ENCODE measurements around the gene ATXN10. TPM values are rescaled to one million over a fixed set of nuclear protein-coding genes. Genes with fewer than 3 reads are reported as not detected.

Gene ATXN10
- polyA plus RNA-seq, 1 donor, result 312 TPM

GRCh38 chr22:45819305-45819704 lies 147.7 kb downstream of the ATXN10 start:
- no peak for DNase-seq

DNA sequence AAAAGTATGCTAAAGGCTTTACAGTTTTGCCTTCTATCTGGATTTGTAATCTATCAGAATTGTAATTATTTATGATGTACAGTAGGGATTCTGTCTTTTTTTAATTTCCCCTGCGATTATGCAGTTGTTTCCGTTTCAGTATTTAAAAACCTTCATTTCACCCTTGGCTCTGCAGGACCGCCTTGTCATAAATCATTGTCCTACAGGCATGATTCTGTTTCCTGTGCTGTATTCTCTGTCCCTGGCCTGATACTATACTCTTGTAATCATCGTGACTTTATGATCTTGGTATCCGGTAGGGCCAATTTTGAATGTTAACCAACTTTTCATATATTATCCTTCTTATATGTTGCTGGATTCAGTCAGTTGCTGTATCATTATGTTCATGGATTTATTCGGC lies 151.7 kb downstream of the ATXN10 start:
- DNase-seq, result no peak

GRCh38 chr22:45826520-45826919 lies 154.9 kb downstream of the ATXN10 start:
- DNase-seq, result no peak

- DNase-seq, result no peak
Measured at GRCh38 chr22:45828841-45829240, 157.2 kb downstream of the ATXN10 start.

- DNase-seq, result no peak
Measured at GRCh38 chr22:45830531-45831245, 159.1 kb downstream of the ATXN10 start.

DNA sequence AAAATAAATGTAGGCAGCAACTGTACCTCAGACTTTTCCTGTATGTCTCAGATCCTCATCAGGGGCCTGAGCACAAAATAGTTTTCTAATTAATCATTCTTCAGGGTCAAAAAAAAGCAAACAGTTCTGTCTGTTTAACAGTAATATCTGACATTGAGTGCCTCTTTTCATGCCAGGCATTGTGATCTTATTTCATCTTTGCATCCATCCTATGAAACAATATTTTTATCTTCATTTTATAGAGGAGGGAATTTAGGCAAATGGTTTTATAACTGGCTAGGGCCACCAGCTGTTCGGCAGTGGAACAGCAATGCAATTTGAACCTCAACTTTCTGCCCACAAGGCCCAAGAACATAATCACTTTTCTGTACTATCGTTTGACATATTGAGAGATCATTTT lies 159.8 kb downstream of the ATXN10 start:
- DNase-seq, result no peak

- DNase-seq, result no peak
Measured at GRCh38 chr22:45832180-45832579, 160.5 kb downstream of the ATXN10 start.

DNA sequence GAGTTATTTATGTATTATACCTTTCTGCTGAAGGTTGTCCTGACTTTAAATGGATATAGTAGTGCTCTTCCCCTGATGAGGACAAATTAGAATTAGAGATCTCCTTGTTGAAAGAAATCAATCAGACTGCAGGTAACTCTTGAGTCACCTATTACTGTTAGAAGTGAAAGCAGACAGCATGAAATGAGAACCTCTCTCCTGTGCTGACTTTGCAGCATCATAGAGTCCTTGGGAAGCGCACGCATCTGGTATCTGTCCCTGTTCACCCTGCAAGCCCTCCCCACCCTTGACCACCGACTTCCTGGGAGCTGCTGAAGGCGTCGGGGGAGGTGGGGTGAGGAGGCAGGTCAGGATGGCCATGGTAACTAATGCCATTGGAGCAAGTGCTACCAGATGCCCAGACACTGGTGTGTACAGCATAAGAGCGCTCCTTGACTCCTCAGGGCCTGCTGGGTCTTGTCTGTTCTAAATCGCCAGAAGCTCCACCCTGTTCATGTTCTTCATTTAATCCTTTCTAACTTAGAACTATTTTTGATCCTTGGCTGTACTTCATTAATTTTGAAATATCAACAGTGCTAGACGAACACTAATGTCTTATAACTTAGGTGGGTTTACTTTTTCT lies 161.4 kb downstream of the ATXN10 start:
- DNase-seq, result no peak

GRCh38 chr22:45833613-45834012 lies 162.0 kb downstream of the ATXN10 start:
- no peak for DNase-seq

DNA sequence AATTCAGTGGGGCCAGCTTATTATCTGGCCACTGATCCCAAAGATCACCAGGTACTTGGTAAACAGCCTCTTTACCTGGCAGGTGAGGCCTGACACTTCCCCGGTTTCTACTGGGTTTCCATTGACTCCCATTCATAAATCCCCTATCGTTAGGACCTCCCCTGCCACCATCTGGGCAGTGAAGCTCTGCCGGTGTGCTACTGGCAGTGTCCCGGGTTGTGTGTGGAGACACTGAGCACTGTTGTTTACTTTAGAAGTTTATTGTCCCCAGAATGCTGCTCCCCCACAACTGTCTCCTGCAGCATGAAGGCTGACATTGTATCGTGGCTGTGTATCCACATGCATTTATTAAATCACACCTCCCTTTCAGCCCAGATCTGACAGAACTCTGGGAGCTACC lies 162.6 kb downstream of the ATXN10 start:
- no peak for DNase-seq

DNA sequence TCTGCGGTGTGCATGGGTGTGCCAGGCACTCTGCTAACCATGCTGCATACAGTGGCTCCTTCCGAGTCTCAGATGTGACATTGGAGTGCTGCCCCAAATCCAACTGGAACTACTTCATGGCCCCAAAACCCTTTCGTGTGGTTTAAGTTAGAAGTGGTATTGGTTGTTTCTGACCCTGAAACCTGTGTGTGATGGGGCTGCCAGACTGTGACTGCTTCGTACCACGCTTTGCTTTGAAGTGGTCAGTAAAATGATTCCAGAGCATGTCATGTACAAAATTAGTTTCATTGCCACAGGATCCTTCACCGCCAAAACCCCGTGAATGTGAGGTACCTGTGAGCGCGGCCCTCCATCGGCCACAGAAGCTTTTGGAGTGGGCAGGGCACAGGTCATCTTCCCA lies 163.2 kb downstream of the ATXN10 start:
- no peak for DNase-seq

- no peak for DNase-seq
Measured at GRCh38 chr22:45836418-45837169, 165.0 kb downstream of the ATXN10 start.

- DNase-seq, result no peak
Measured at GRCh38 chr22:45837508-45837907, 165.9 kb downstream of the ATXN10 start.

DNA sequence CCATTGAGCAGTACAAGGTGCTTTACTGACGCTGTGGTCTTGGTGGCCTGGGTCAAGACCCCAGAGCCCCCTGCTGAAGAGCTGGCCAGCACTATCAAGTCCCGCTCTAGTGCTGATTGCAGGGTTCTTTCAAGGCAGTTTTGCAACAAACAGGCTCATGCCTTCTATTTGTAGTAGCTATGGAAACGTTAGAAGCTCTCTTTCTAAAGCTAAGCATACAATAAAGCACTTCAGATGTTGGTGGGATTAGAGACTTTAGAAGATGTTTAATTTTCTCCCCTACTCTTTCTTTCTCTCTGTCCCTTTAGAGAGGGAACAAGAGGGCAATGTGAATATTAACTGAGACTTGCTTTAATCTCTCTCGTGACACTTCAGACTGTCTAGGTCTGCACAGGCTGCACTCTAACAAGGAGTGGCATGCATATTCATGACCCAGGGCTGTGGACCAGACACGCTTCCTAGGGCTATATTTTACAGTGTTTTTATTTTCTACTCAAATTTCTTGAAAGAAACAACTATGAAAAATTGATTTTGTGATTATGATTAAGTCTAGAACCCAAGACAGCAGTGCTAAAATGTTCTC lies 166.8 kb downstream of the ATXN10 start:
- DNase-seq, result no peak

DNA sequence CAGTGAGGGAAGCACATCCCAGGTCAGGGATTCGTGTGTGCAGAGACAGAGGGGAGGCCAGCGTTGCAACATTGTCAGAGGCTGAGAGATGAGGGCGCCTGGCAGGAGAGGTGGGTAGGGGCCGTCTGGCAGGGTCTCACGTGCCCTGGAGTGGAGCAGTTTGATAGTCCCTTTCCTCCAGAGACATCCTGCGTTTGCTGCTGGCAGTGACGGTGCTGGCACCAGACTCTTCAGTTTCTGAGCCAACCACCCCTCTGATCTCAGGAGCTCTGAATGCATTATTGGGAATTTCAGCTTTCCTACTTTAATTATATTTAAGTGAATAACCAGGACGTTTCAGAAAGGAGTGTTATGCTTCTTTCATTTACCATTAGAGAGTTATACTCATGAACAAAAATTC lies 168.8 kb downstream of the ATXN10 start:
- DNase-seq, result no peak

GRCh38 chr22:45842291-45842991 lies 170.8 kb downstream of the ATXN10 start:
- DNase-seq, result no peak

DNA sequence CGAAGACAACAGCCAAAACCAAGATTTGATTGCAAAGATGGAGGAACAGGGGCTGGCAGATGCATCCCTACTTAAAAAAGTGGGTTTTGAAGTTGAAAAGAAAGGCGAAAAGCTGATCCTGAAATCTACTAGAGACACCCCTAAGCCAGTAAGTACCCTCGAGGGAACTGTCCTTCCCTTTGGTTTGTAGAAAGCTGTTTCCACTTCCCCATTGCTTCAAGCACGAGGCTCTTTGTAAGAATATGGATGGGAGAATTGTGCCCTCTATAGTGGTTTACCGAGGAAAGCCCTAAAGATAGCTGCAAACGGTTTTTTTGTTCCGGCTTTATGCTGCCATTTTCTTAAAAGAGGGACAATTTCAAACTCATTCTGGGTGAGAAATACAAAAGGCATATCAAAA lies 171.4 kb downstream of the ATXN10 start:
- DNase-seq, result no peak

DNA sequence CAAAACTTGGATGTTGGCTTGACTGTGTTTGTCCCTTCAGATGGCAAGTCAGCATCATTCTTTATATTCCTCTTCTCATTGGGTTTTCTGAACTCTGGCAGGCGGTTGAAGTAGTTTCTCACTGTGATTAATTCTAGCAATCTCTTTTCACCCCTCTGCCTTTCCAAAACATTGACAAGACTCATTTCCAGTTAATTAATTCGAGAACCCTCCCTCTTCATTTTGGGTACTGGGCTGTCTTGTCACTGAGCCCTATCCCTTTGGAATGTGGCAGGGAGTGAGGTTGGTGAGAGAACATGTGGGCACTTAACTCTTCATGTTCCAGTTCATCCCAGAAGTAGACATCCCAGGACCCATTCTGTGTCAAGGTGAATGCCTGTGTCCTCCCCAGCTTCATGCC lies 172.4 kb downstream of the ATXN10 start:
- no peak for DNase-seq

DNA sequence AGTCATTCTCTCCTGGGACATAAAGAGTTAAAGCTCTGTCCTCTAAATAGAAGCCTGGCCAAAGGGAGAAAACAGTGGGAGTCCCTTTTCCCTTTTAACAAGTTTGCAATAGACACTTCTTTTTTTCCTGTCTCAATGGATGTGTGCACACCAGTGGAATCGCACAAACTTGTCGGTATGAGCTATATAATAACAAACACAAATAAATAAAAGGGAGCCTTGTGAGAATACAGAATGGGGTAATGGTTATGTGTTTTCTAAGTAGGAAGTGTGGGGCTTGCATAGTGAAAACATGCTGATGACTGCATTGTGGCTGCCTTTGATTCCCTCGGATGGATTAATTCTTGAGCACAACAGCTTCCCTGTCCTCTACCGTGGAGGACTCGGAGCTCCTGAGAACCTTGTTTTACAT lies 173.4 kb downstream of the ATXN10 start:
- DNase-seq, result no peak

DNA sequence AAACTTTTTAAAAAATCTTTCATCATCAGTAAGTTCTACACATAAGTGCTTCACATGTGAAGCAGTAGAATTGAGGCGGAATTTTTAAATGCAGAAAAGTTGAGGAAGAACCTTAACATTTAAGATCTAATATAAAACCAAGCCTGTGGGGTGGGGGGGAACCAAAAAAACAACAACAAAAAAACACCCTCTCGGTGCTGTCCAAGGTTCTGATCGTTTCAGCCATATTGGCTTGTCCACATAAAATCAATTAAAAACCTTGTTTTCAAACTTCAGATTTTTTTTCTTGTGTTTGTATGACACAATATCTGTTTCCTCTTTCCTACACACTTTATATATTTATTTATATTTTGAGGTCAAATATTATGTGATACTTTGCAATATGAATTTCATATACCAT lies 175.3 kb downstream of the ATXN10 start:
- DNase-seq, result no peak

- no peak for DNase-seq
Measured at GRCh38 chr22:45848904-45849303, 177.3 kb downstream of the ATXN10 start.

DNA sequence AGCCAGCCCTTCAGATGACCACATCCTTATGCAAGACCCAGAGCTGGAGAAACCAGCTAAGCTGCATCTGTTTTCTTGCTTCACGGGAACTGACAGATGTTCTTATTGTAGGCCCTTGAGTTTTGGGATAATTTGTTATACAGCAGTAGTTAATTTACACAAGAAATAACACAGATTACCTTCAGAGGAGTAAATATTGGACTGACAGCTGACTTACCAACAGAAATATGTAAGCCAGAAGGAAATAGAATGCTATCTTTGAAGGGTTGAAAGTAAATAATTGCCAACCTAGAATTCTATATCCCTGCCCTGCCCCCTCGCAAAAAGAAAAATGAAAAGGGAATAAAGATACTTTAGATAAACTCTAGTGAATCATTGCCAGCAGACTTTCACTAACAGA lies 181.2 kb downstream of the ATXN10 start:
- DNase-seq, result no peak
